ACC112 (cell line): ENCODE results near the gene KCNH1.

Experiments used
- H2AFZ ChIP-seq: fragments of 200-600 bp; sonication (generic); one replicate; pipeline ENCODE4 v1.6.0; 2017; ENCODE audit warnings: antibody characterized with exemption, low read length; ENCODE audit not compliant: unreplicated experiment
- H3K27ac ChIP-seq: fragments of 200-600 bp; sonication (generic); 2 replicates; pipeline ENCODE4 v1.5.1; 2014; ENCODE audit warnings: low read depth, mild to moderate bottlenecking, antibody characterized with exemption, low read length, moderate library complexity
- H3K27me3 ChIP-seq: fragments of 200-600 bp; sonication (generic); 2 replicates; pipeline ENCODE4 v1.6.1; 2014; ENCODE audit warnings: mild to moderate bottlenecking, antibody characterized with exemption, low read length, moderate library complexity, mixed read lengths; ENCODE audit not compliant: insufficient read depth
- H3K36me3 ChIP-seq: fragments of 200-600 bp; sonication (generic); 2 replicates; pipeline ENCODE4 v1.6.1; 2016; ENCODE audit warnings: mild to moderate bottlenecking, antibody characterized with exemption, low read length, moderate library complexity, mixed read lengths; ENCODE audit not compliant: insufficient read depth
- H3K4me1 ChIP-seq: fragments of 200-600 bp; sonication (generic); one replicate; pipeline ENCODE4 v1.6.1; 2016; ENCODE audit warnings: low read length, mixed read lengths; ENCODE audit not compliant: insufficient read depth, unreplicated experiment, control insufficient read depth
- H3K4me3 ChIP-seq: fragments of 200-600 bp; sonication (generic); 2 replicates; pipeline ENCODE4 v1.5.1; 2014; ENCODE audit warnings: mild to moderate bottlenecking, low read depth, low read length
- H3K79me2 ChIP-seq: fragments of 200-600 bp; sonication (generic); one replicate; pipeline ENCODE4 v1.6.0; 2016; ENCODE audit warnings: low read length; ENCODE audit not compliant: control insufficient read depth, unreplicated experiment, insufficient read depth

KCNH1 gene

DNA sequence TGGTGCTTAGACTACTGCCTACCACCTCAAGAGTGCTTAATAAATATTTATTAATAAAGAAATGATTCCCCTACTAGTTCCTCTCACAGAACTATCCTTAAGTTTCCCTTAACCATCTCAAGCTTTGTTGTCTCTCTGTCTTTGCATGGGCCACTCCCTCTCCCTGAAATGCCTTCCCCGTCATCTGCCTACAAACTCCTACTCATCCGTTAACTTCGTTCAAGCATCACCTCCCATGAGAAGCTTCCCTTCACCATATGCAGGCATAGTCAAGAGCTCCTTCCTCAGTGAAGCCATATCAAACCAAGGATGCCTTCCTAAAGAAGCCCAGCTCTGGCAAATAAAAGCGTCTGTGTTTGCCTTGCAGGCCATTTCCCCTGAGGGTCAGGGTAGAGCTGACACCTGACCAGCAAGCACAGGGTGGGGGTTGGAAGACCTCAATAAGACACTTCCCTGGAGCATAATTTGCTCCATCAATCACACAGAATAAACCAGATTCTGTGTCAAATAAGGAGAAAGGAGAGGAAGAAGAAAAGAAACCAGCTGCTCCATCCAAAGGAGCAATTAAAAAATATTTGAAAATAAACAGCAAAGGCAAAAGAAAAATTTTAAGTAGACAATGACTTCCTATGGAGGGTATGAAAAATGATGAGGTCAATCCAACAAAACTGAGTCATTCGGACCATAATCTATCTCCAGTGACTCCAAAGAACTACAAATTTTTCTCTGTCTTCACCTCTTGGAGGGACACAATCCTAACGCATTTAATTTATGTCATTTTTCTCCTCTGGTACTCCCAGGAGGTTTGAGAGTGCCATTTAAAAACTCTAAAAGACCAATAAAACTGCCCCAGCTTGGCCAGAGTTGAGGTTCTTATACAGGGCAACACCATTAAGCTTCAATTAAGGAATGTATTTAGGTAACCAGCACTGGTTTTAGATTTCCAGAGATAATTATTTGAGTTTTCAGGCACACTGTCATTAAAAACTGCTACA, 303.6 kb downstream of the KCNH1 start:
- no peaks in the 10 kb centered on the region for H3K79me2 ChIP-seq
- H3K4me3 ChIP-seq = no peak overlapping the region
- H3K4me1 ChIP-seq = no peaks in the 10 kb centered on the region
- H3K27me3 ChIP-seq = no peaks in the 10 kb centered on the region
- no peaks in the 10 kb centered on the region for H3K36me3 ChIP-seq
- no peak overlapping the region for H3K27ac ChIP-seq
- H2AFZ ChIP-seq = no peak overlapping the region

DNA sequence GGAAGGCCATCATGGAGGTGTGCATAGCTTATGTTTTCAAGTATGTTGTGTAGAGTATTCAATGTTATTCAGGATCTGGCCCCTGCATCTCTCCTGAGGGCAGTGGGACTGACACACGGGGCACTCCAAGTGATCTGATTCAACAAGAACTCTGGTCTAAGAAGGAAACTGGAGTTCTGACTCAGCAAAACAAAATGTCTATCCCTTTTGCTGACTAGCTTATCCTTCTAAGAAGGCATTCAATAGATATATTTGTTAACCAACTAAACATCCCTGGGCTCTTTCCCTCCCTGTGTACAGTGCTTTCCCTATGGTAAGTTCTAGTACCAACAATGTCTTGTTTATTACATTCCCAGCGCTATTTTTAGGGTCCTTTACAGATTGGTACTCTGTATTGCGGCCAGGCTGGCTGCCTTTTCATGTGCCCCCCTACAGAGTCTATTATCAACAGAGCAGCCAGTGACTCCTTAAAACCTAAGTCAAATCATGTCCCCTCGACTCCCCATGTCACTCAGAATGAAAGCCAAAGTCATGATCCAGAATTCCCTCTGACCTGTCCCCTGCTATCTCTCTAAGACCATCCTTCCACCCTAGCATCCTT, 304.9 kb downstream of the KCNH1 start:
- no peak overlapping the region for H3K27ac ChIP-seq
- no peaks in the 10 kb centered on the region for H3K4me1 ChIP-seq
- H3K27me3 ChIP-seq = no peaks in the 10 kb centered on the region
- H3K4me3 ChIP-seq = no peak overlapping the region
- H3K79me2 ChIP-seq = no peaks in the 10 kb centered on the region
- no peaks in the 10 kb centered on the region for H3K36me3 ChIP-seq
- no peak overlapping the region for H2AFZ ChIP-seq

DNA sequence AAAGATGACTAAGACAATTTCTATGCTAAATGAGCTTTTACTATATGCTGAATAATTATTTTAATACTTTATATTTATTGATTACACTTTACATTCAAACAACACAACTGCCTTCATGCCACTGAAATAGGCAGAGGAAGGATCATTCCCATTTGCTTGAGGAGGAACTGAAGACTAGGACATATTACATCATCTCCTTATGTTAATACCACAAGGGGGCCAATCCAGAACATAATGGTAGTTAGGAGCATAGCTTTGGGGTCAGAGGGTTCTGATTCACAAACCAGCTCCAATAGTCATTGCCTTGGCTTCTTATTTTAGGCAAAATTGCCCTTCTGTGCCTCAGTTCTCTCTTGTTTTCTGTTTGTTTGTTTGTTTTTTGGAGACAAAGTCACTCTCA, 306.5 kb downstream of the KCNH1 start:
- no peaks in the 10 kb centered on the region for H3K27me3 ChIP-seq
- H3K36me3 ChIP-seq = no peaks in the 10 kb centered on the region
- H3K79me2 ChIP-seq = no peaks in the 10 kb centered on the region
- no peak overlapping the region for H3K27ac ChIP-seq
- no peak overlapping the region for H3K4me3 ChIP-seq
- no peaks in the 10 kb centered on the region for H3K4me1 ChIP-seq
- H2AFZ ChIP-seq = no peak overlapping the region

DNA sequence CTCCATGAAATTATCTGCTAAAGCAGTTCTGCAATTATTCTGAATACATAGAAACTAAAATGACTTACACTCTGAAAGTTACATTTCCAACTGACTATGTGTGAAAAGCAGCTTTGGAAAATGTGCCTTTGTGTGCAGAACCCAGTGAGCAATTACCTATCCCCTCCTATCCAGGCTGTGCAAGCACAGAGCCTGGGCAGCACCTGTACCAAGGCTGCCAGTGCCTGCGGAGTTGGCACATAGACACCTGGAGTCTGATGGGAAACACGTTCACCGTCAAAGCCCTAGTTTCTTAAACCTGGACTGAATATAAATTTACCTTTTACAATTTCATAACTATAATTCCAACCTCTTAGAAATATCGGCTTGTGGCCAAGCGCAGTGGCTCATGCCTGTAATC, 307.3 kb downstream of the KCNH1 start:
- H3K27me3 ChIP-seq = no peaks in the 10 kb centered on the region
- H3K4me1 ChIP-seq = no peaks in the 10 kb centered on the region
- H3K27ac ChIP-seq = no peak overlapping the region
- H3K79me2 ChIP-seq = no peaks in the 10 kb centered on the region
- no peak overlapping the region for H3K4me3 ChIP-seq
- H2AFZ ChIP-seq = no peak overlapping the region
- no peaks in the 10 kb centered on the region for H3K36me3 ChIP-seq

DNA sequence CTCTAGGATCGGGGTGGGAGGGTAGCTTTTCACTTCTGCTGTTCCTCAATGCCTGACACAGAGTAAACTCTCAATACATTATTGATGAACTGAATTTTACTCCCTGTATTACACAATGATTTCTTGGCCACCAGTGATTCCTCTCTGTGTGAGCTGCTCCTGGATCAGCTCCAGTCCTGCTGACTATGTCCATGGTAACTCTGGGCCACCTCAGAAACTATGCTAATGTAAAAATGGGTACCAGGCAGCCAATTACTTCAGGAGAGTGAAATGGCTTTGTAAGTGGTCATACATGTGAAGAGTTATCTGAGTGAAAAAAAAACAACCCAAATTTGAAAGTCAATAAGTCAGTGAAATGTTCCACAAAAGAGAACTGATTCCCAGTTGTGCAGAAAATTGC, 311.0 kb downstream of the KCNH1 start:
- Histone ChIP-seq H3K36me3 (no peaks in the 10 kb centered on the region), H3K4me3 (no peak overlapping the region), H3K79me2 (no peaks in the 10 kb centered on the region), H3K27me3 (no peaks in the 10 kb centered on the region), H3K4me1 (no peaks in the 10 kb centered on the region), H2AFZ (no peak overlapping the region), H3K27ac (no peak overlapping the region)

DNA sequence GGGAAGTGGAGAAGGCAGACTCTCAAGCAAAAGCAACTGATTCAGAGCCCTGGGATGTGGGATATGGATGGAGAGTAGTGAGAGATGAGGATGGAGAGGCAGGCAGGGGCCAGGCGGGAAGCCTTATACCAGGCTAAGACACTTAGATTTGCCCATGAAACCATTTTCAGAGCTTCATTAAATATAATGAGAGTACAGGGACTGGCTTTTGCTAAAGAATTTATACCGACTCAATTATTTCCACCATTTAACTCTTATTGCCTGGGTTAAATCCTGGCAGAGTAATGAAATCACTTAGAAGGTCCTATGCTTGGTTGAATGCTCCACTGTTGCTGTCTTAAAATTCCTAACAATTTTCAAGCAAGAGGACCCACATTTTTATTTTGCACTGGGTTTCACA, 311.7 kb downstream of the KCNH1 start:
- Histone ChIP-seq H3K4me1 (no peaks in the 10 kb centered on the region), H3K27me3 (no peaks in the 10 kb centered on the region), H3K79me2 (no peaks in the 10 kb centered on the region), H3K4me3 (no peak overlapping the region), H2AFZ (no peak overlapping the region), H3K27ac (no peak overlapping the region), H3K36me3 (no peaks in the 10 kb centered on the region)

DNA sequence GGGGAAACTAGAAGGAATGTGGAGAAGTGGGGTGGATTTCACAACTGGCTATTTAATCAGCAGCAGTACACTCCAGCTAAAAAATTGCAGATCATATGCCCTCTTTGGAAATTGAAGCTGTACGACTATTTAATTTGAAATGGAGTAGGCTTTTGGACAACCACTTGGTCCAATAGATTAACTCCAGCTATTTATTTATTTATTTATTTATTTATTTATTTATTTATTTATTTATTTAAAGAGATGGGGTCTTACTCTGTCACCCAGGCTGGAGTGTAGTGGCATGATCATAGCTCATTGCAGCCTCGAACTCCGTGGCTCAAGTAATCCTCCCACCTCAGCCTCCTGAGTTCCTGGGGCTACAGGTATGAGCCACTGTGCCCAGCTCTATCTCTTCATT, 312.3 kb downstream of the KCNH1 start:
- Histone ChIP-seq H2AFZ (no peak overlapping the region), H3K27me3 (no peaks in the 10 kb centered on the region), H3K27ac (no peak overlapping the region), H3K4me3 (no peak overlapping the region), H3K36me3 (no peaks in the 10 kb centered on the region), H3K4me1 (no peaks in the 10 kb centered on the region), H3K79me2 (no peaks in the 10 kb centered on the region)

DNA sequence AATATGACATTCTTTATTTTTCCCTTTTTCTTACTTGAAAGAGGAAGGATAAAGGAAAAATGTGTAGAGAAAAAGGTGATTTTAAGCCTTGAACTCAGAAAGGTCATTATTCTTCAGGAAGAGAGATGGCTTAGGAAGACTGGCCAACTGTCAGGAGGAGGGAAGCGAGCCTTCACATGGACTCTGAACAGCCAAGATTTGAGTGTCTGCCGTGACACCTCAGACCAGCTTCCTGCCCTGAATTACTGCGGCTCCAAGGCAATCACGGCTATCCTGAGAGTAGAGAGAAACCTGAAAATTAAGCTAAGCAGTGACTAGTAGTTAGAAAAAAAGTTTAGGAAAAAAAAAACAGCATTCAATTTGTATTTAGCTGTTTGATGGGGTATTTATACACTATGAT, 314.7 kb downstream of the KCNH1 start:
- Histone ChIP-seq H3K79me2 (no peaks in the 10 kb centered on the region), H3K27ac (no peak overlapping the region), H3K27me3 (no peaks in the 10 kb centered on the region), H2AFZ (no peak overlapping the region), H3K36me3 (no peaks in the 10 kb centered on the region), H3K4me3 (no peak overlapping the region), H3K4me1 (no peaks in the 10 kb centered on the region)

DNA sequence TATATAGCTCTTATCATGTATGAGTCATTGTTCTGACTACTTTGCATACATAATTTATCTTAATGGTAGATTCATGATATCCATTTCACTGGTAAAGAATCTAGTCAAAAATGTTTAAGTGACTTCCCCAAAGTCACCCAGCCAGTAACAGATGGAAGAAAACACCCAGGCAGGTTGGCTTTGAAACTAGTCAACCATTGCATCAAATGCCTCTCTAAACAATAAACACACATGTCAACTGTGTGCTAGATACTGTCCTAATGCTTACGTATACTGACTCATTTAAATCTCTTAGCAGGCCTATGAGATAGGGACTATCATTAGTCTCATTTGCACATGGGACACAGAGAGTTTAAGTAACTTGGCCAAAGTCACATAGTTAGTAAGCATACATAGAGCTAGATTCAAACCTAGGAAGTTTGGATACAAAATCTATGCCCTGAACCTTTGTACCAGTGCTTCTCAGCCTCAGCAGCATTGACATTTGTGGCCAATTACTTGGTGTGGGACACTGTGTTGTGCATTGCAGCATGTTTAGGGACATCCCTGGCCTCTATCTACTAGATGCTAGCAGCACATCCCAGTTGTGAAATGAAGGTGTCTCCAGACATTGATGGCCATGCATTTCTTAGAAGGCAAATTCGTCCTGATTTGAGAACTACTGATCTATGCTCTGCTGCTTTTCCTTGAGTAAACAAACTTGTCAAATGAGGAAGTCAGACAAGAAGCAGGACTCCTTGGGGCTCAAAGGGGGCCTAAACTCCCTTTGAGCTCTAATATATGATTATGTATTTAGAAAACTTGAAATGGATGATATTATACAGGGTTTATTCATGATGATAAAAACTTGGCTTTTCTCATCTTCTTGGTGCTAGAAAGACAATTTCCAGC, 316.3 kb downstream of the KCNH1 start:
- Histone ChIP-seq H2AFZ (no peak overlapping the region), H3K27me3 (no peaks in the 10 kb centered on the region), H3K79me2 (no peaks in the 10 kb centered on the region), H3K27ac (no peak overlapping the region), H3K4me1 (no peaks in the 10 kb centered on the region), H3K36me3 (no peaks in the 10 kb centered on the region), H3K4me3 (no peak overlapping the region)

DNA sequence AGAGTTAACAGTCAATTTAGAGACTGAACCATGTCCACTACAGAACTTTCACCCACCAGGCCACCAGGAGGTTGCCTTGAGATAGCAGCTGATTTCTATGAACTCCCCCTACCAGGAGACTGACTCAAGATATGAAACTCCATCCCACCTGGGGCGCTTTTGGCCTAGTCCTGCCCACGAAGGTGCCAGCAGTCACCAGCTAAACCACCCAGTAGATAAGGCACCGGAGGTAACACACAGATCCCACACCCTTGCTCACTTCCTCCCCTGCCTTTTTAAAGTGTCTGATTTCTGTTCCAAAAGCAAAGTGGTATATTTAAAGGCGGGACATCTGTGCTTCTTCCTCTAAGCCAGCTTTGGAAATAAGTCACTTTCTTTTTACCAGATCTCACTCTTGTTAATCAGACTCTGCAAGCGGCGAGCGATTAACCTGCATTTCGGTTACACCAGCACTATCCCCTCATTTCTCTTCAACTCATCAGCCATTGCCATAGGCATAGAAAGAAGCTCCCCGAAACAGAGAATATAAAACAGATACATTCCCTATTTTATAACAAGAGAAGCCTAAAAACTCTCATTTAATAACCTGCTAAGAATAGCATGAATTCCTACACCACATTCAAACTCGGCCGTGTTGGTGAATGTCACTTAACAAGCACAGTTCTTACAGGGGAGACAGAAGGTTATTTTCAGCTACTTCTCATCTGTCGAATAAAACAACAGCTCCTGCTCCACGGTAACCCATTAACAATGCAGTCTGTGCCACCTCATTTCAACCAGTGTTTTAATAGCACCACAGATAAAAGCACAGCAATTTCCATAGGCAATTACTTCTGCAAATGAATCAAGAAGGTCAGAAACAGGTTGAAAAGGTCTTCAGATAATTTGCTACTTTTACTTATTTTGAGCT, 318.1 kb downstream of the KCNH1 start:
- no peak overlapping the region for H2AFZ ChIP-seq
- H3K27ac ChIP-seq = no peak overlapping the region
- H3K36me3 ChIP-seq = no peaks in the 10 kb centered on the region
- no peaks in the 10 kb centered on the region for H3K27me3 ChIP-seq
- no peaks in the 10 kb centered on the region for H3K79me2 ChIP-seq
- H3K4me3 ChIP-seq = no peak overlapping the region
- H3K4me1 ChIP-seq = no peaks in the 10 kb centered on the region
